HepG2 (cell line): ENCODE data around the gene LCA5. TPM values are rescaled to one million over a fixed set of nuclear protein-coding genes. Genes with fewer than 3 reads are reported as not detected.

Experiments
- ARID2 ChIP-seq: sonication (generic); formaldehyde crosslinking; IDR thresholded peaks from 2 replicates; pipeline ENCODE4 v1.8.1; 2022; ENCODE audit warnings: mild to moderate bottlenecking, missing genetic modification reagents, borderline replicate concordance
- BORCS8-MEF2B ChIP-seq: sonication (generic); formaldehyde crosslinking; IDR thresholded peaks from 2 replicates; pipeline ENCODE4 v1.8.0; 2022; ENCODE audit warnings: mild to moderate bottlenecking, missing genetic modification reagents
- IKZF1 ChIP-seq: fragments of 450-650 bp; IDR thresholded peaks from 2 replicates; pipeline ENCODE4 v1.7.1; 2016
- KLF11 ChIP-seq: IDR thresholded peaks from 2 replicates; pipeline ENCODE4 v1.6.1; 2016; ENCODE audit warnings: missing compliant biosample characterization
- PAX8 ChIP-seq: sonication (generic); formaldehyde crosslinking; IDR thresholded peaks from 2 replicates; pipeline ENCODE4 v1.8.0; 2022; ENCODE audit warnings: mild to moderate bottlenecking, missing genetic modification reagents, borderline replicate concordance
- PLRG1 ChIP-seq: fragments of 450-650 bp; conservative IDR thresholded peaks from 2 replicates; pipeline ENCODE4 v1.6.1; 2016
- REXO4 ChIP-seq: sonication (generic); formaldehyde crosslinking; IDR thresholded peaks from 2 replicates; pipeline ENCODE4 v1.8.0; 2022; ENCODE audit warnings: missing genetic modification reagents, mild to moderate bottlenecking, borderline replicate concordance
- SIN3A ChIP-seq: IDR thresholded peaks from 2 replicates; pipeline ENCODE4 v1.6.1; 2011; ENCODE audit warnings: low read depth, mild to moderate bottlenecking, control low read depth, low read length, borderline replicate concordance
- SMAD3 ChIP-seq: sonication (generic); formaldehyde crosslinking; IDR thresholded peaks from 2 replicates; pipeline ENCODE4 v1.4.0; 2020; ENCODE audit warnings: missing genetic modification reagents
- SMYD3 ChIP-seq: sonication (generic); formaldehyde crosslinking; IDR thresholded peaks from 2 replicates; pipeline ENCODE4 v1.8.1; 2023; ENCODE audit warnings: mild to moderate bottlenecking, missing genetic modification reagents
- SP1 ChIP-seq, 2 experiments: fragments of 450-650 bp in 1 of 2; sonication (generic) in 1 of 2; formaldehyde crosslinking in 1 of 2; IDR thresholded peaks; 2 replicates each; pipeline versions ENCODE4 v1.4.0 to v1.6.1; 2016 to 2020; ENCODE audit warnings: missing genetic modification reagents in 1 of 2
- ZFP36L2 ChIP-seq: sonication (generic); formaldehyde crosslinking; IDR thresholded peaks from 2 replicates; pipeline ENCODE4 v1.4.0; 2020; ENCODE audit warnings: missing genetic modification reagents
- ZNF224 ChIP-seq: sonication (generic); formaldehyde crosslinking; IDR thresholded peaks from 2 replicates; pipeline ENCODE4 v1.5.0; 2020; ENCODE audit warnings: mild to moderate bottlenecking, missing genetic modification reagents
- ZNF326 ChIP-seq: sonication (generic); formaldehyde crosslinking; IDR thresholded peaks from 2 replicates; pipeline ENCODE4 v1.4.0; 2020; ENCODE audit warnings: missing genetic modification reagents, borderline replicate concordance
- ZNF343 ChIP-seq: sonication (generic); formaldehyde crosslinking; IDR thresholded peaks from 2 replicates; pipeline ENCODE4 v1.4.0; 2020; ENCODE audit warnings: mild to moderate bottlenecking, missing genetic modification reagents
- ZNF564 ChIP-seq: sonication (generic); formaldehyde crosslinking; IDR thresholded peaks from 2 replicates; pipeline ENCODE4 v1.8.1; 2023; ENCODE audit warnings: mild to moderate bottlenecking, missing genetic modification reagents
- polyA plus RNA-seq, 8 experiments: library from polyadenylated mRNA; depleted of rRNA in 3 of 8; stranded (reverse) in 7 of 8; unstranded in 1 of 8; fragments of >200 nt; fragmentation: Illumina TruSeq in 4 of 8; extraction: Trizol in 4 of 8; gene quantifications; 2 replicates each; pipeline versions ENCODE4 v1.2.1 to v1.2.3, GENCODE V29; 2011 to 2016; ENCODE audit warnings: low read depth in 4 of 8, missing spikeins in 1 of 8, mixed read lengths in 1 of 8; ENCODE audit not compliant: insufficient read depth in 1 of 8
- total RNA-seq, 5 experiments: library from RNA; depleted of rRNA; stranded (reverse); fragments of >200 nt; fragmentation: Illumina TruSeq; extraction: Trizol; gene quantifications; 2 replicates each; pipeline ENCODE4 v1.2.3, GENCODE V29; 2016; ENCODE audit warnings: low read depth in 1 of 5
- TF ChIP-seq, protein P1 (sequence below): sonication (generic); formaldehyde crosslinking; IDR thresholded peaks from 2 replicates; pipeline ENCODE4 v1.4.0; 2020; ENCODE audit warnings: missing genetic modification reagents, mild to moderate bottlenecking, borderline replicate concordance
- TF ChIP-seq, protein P2 (sequence below): sonication (generic); formaldehyde crosslinking; IDR thresholded peaks from 2 replicates; pipeline ENCODE4 v1.8.0; 2022; ENCODE audit warnings: low read depth, missing genetic modification reagents
- TF ChIP-seq, protein P3 (sequence below): sonication (generic); formaldehyde crosslinking; IDR thresholded peaks from 2 replicates; pipeline ENCODE4 v1.8.1; 2023; ENCODE audit warnings: missing genetic modification reagents, inconsistent platforms, borderline replicate concordance
- TF ChIP-seq, protein P4 (sequence below): sonication (generic); formaldehyde crosslinking; IDR thresholded peaks from 2 replicates; pipeline ENCODE4 v1.4.0; 2020; ENCODE audit warnings: missing genetic modification reagents, borderline replicate concordance

LCA5 gene
- total and polyA plus RNA-seq, 2 of the 13 experiments (the other 11 are each of a cell fraction or from before 2014, with no cell fraction given): 0.84 to 4.6 TPM

DNA sequence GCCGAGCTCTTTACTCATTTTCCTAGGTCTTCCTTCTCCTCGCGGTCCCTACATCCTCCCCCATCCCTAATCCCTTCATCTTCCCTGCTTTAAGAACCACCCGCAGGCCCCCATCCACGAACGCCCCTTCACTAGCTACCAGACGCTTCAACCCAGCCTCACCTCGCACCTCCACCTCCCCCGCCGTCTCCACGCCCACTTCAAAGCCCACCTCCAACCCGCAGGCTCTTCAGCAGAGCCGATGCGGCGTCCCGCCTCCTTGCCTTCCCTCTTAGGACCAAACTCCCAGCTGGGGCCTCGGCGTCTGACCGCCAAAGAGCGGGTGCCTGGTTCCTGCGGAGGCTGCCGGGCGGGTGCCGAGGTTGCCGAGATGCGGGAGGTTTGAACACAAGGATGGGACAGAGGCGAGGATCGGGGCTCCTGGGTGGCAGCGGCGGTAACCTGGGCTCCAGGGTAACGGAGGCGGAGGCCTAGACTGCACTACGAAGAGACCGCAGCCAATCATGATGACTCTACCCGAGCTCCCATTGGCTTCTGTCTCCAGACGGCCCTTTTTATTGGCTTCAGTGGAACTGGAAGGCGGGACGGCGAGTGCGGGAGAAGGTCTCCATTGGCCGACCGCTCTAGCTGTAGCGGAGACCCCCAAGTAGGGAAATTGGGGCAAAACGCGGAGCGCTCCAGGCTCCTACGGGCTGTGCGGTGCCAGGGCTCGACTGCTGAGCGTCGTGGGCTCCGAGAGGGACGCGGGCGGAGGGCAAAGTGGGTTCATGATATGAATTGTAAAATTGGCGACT, at the start of gene LCA5 (continued):
- TF ChIP-seq SMYD3 (no peak), IKZF1 (no peak), PLRG1 (no peak), BORCS8-MEF2B (CRISPR knock-in tag) (peak; percentile 70), SP1 (IDR thresholded peaks at IDR 0.05) (no peak), SP1 (CRISPR knock-in tag; IDR thresholded peaks at IDR 0.05) (no peak; the same call in 1 of the 2 replicates), ARID2 (CRISPR knock-in tag) (peak; percentile 60; the same call in 1 of the 2 replicates), REXO4 (CRISPR knock-in tag) (no peak), ZNF343 (no peak), ZFP36L2 (CRISPR knock-in tag) (no peak), ZNF326 (CRISPR knock-in tag) (no peak), SIN3A (peak; percentile 60; the same call in 1 of the 2 replicates), KLF11 (CRISPR knock-in tag) (no peak), ZNF224 (CRISPR knock-in tag) (no peak), PAX8 (CRISPR knock-in tag) (no peak), SMAD3 (CRISPR knock-in tag) (peak; percentile 69), ZNF564 (CRISPR knock-in tag) (peak; percentile 100)
- TF ChIP-seq, protein P1, sequence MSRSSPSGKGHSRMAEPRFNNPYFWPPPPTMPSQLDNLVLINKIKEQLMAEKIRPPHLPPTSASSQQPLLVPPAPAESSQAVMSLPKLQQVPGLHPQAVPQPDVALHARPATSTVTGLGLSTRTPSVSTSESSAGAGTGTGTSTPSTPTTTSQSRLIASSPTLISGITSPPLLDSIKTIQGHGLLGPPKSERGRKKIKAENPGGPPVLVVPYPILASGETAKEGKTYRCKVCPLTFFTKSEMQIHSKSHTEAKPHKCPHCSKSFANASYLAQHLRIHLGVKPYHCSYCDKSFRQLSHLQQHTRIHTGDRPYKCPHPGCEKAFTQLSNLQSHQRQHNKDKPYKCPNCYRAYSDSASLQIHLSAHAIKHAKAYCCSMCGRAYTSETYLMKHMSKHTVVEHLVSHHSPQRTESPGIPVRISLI (CRISPR knock-in tag): no peak
- TF ChIP-seq, protein P2, sequence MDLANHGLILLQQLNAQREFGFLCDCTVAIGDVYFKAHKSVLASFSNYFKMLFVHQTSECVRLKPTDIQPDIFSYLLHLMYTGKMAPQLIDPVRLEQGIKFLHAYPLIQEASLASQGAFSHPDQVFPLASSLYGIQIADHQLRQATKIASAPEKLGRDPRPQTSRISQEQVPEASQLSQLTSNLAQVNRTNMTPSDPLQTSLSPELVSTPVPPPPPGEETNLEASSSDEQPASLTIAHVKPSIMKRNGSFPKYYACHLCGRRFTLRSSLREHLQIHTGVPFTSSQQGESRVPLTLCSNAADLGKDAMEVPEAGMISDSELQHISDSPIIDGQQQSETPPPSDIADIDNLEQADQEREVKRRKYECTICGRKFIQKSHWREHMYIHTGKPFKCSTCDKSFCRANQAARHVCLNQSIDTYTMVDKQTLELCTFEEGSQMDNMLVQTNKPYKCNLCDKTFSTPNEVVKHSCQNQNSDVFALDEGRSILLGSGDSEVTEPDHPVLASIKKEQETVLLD (CRISPR knock-in tag): no peak
- TF ChIP-seq, protein P3, sequence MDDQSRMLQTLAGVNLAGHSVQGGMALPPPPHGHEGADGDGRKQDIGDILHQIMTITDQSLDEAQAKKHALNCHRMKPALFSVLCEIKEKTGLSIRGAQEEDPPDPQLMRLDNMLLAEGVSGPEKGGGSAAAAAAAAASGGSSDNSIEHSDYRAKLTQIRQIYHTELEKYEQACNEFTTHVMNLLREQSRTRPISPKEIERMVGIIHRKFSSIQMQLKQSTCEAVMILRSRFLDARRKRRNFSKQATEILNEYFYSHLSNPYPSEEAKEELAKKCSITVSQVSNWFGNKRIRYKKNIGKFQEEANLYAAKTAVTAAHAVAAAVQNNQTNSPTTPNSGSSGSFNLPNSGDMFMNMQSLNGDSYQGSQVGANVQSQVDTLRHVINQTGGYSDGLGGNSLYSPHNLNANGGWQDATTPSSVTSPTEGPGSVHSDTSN (CRISPR knock-in tag): no peak
- TF ChIP-seq, protein P4, sequence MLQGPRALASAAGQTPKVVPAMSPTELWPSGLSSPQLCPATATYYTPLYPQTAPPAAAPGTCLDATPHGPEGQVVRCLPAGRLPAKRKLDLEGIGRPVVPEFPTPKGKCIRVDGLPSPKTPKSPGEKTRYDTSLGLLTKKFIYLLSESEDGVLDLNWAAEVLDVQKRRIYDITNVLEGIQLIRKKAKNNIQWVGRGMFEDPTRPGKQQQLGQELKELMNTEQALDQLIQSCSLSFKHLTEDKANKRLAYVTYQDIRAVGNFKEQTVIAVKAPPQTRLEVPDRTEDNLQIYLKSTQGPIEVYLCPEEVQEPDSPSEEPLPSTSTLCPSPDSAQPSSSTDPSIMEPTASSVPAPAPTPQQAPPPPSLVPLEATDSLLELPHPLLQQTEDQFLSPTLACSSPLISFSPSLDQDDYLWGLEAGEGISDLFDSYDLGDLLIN: no peak
